HUES6 (cell line): ENCODE results near the gene NTM.

Experiments used
- H3K27ac ChIP-seq: 2 replicates; pipeline ENCODE4 v1.7.0; 2013; ENCODE audit warnings: low read depth, mild to moderate bottlenecking, low read length, inconsistent platforms
- H3K27me3 ChIP-seq: 2 replicates; pipeline ENCODE4 v1.6.1; 2013; ENCODE audit warnings: low read length; ENCODE audit not compliant: control insufficient read depth, insufficient read depth
- H3K36me3 ChIP-seq: 2 replicates; pipeline ENCODE4 v1.6.1; 2013; ENCODE audit warnings: low read length; ENCODE audit not compliant: control insufficient read depth, insufficient read depth
- H3K4me1 ChIP-seq: 2 replicates; pipeline ENCODE4 v1.6.1; 2013; ENCODE audit warnings: low read length; ENCODE audit not compliant: control insufficient read depth, insufficient read depth
- H3K4me3 ChIP-seq: 2 replicates; pipeline ENCODE4 v1.5.1; 2013; ENCODE audit warnings: low read depth, low read length
- H3K9ac ChIP-seq: one replicate; pipeline ENCODE4 v1.6.1; 2013; ENCODE audit warnings: mild to moderate bottlenecking, low read length
- H3K9me3 ChIP-seq: 2 replicates; pipeline ENCODE4 v1.6.1; 2013; ENCODE audit warnings: low read depth, low read length; ENCODE audit not compliant: control insufficient read depth, insufficient read depth

The NTM gene

DNA sequence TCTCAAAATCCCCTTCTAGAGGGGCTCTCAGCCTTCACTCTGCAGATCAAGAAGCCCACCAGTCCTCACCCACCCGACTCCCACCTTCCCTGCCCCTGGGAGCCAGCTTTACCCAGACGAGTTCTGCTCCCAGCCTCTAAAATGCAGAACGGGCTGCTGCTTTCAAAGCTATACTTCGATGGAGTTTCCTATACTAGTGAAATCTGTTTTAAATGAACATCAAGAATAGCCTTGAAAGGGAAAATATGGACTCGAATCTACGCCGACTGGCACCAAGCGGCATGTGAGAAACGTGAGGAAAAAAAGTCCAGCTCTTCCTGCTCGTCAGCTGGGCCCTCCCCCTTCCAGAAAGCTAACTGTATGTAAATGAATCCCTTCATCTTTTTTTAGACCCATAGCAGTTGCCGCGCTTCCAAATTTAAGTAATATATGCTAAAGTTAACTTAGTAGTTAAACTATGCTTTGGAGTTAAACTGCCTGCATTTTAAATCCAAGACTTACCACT is 211.7 kb downstream of the NTM start:
- Histone ChIP-seq H3K4me1 (peaks cover 19% of the 10 kb centered on the region; the same call in 1 of the 2 replicates), H3K27ac (no peak overlapping the region), H3K9me3 (no peaks in the 10 kb centered on the region), H3K4me3 (no peak overlapping the region), H3K9ac (no peak overlapping the region), H3K27me3 (no peaks in the 10 kb centered on the region), H3K36me3 (no peaks in the 10 kb centered on the region)

DNA sequence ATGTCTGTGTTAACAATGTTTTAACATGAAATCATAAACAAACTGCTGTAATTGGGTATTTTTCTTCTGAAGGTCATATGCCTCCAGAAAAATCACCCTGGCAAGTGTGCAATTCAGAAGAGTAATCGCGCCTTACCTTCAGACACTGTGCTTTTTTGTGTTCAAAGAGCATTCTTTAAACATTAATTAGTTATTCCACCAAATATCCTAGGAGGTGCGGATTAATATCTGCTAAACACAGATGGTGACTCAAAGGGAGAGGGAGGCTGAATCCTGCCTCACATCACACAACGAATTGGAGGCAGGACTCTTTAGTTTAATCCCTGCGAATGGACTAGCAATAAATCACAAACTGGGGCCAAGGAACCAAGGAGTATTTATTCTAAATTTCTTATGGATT is 213.0 kb downstream of the NTM start:
- no peak overlapping the region for H3K27ac ChIP-seq
- H3K9ac ChIP-seq, result no peak overlapping the region
- H3K36me3 ChIP-seq, result no peaks in the 10 kb centered on the region
- no peaks in the 10 kb centered on the region for H3K27me3 ChIP-seq
- H3K4me1 ChIP-seq, result peaks cover 19% of the 10 kb centered on the region; the same call in 1 of the 2 replicates
- no peak overlapping the region for H3K4me3 ChIP-seq
- 0 out of 2 replicates have a peak, but pooled peaks cover 3% of the 10 kb centered on the region for H3K9me3 ChIP-seq

DNA sequence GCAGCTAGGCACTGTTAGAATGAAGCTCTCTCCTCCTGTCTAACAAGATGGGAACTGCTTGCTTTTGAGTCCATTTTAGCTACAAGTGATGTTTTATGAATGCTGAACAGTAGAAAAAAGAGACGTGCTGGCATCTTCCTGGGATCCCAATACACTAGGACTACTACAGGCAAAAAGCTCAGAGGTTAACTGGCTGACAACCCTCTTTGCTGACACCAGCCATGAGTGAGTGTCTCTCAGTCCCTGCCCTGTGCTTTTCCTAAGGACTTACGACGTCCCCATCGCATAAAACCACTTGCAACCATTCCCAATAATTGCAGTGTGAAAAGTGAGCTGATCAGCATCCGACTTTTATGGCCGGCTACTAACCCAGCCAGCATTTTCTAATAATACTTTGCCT is 213.5 kb downstream of the NTM start:
- Histone ChIP-seq H3K9me3 (0 out of 2 replicates have a peak, but pooled peaks cover 3% of the 10 kb centered on the region), H3K27ac (no peak overlapping the region), H3K9ac (no peak overlapping the region), H3K27me3 (no peaks in the 10 kb centered on the region), H3K36me3 (no peaks in the 10 kb centered on the region), H3K4me1 (peaks cover 19% of the 10 kb centered on the region; the same call in 1 of the 2 replicates), H3K4me3 (no peak overlapping the region)

DNA sequence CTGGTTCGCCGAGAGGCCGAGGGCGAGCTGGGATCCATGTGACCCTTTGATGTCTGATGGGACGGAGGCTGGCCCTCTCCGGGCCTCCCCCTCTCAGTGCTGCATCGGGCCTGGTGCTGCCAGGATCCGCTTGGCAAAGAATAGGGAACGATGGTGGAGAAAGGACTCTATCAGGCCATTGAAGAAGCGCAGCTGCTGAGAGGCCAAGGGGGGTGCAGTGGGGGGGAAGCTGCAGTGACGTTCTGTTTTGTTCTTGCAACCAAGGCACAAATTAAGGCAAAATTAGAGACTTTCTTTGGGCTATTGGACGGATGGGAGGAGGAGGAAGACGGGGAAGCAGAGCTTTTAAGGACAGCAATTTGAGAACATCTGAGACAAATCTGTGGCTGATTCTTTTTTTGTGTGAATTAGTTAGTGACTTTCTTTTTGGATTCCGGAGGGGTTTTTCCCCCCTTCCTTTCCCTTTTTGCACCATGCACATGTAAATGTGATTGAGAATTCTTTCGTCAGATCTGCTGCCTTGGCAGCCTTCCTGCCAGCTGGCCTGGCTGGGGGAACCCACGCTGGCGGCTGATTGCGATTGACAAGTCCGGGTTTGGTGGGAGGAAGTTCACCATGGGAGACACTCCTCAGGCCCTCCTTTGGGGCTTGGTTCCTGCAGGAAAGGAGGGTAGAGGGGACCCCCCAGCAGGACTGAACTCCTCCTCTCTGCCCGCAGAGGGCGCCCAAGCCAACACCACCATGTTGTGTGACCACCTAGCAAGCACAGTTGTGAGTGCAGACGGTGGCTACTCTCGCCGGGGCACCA is 214.6 kb downstream of the NTM start:
- H3K9me3 ChIP-seq, result 0 out of 2 replicates have a peak, but pooled peaks cover 3% of the 10 kb centered on the region
- H3K4me3 ChIP-seq, result no peak overlapping the region
- H3K9ac ChIP-seq, result no peak overlapping the region
- H3K27me3 ChIP-seq, result no peaks in the 10 kb centered on the region
- no peaks in the 10 kb centered on the region for H3K36me3 ChIP-seq
- no peak overlapping the region for H3K27ac ChIP-seq
- H3K4me1 ChIP-seq, result peaks cover 20% of the 10 kb centered on the region; the same call in 1 of the 2 replicates

DNA sequence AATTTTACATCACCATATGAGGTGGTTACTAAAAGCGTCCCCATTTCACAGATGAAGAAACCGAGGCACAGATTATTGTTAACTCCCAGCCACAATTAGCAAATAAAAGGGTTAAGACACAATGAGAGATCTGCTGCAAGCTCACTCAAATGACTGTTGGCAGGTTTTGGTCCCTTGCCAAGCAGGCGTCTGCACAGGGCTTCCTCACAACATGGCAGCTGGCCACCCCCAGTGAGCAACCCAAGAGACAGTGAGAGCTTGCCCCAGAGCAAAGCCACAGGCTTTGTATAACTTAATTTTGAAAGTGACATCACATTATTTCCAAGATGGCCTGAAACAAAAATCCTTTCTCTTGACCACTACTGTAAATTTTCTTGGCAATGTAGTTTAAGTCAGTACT is 217.6 kb downstream of the NTM start:
- H3K36me3 ChIP-seq, result no peaks in the 10 kb centered on the region
- peaks cover 29% of the 10 kb centered on the region for H3K4me1 ChIP-seq

DNA sequence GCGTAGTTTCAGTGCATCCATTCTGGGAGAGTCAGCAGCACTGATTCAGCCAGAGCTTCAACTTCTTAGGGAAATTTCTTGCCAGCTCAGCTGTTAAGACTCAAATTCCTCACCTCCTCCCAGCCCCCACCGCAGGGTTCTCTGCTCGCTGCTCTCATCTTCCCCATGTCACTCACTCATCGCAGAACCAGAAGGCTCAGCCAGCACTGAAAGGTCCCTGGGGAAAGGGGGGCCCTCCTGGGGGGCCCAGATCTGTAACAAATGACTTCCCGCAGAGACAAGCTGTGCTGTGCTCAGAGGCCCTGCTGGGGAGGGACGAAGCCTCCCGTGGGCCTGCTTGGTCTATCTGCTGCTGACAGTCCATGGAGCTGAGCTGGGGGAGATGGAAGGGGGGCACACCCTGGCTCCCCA is 220.6 kb downstream of the NTM start:
- no peaks in the 10 kb centered on the region for H3K36me3 ChIP-seq
- no peak overlapping the region for H3K4me3 ChIP-seq
- peaks cover 12% of the 10 kb centered on the region; the same call in 1 of the 2 replicates for H3K27me3 ChIP-seq
- H3K9ac ChIP-seq, result no peak overlapping the region
- H3K27ac ChIP-seq, result no peak overlapping the region
- 0 out of 2 replicates have a peak, but pooled peaks cover 3% of the 10 kb centered on the region for H3K9me3 ChIP-seq
- peaks cover 31% of the 10 kb centered on the region for H3K4me1 ChIP-seq

More for the DNA sequence above, 217.6 kb downstream of the NTM start:
- Histone ChIP-seq H3K27me3 (no peaks in the 10 kb centered on the region), H3K4me3 (no peak overlapping the region), H3K9ac (no peak overlapping the region), H3K27ac (no peak overlapping the region), H3K9me3 (0 out of 2 replicates have a peak, but pooled peaks cover 3% of the 10 kb centered on the region)

DNA sequence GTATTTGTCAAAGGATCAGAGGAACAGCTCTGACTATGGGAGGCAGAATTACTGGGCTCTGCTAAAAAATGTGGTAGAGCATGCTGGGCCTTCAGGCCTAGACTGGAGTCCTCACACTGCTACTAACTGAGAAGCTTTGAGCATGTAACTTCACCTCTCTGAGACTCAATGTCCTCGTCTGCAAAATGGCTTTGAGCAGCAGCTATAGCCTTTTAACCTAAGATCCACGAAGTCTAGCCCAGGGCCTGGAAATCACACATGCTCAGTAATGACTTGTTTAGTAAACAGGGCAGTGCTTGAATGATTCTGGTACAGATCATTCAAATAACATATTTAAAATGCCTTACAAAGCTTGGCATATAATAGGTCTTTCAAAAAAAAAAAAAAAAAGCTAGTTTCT is 221.7 kb downstream of the NTM start:
- no peaks in the 10 kb centered on the region for H3K36me3 ChIP-seq
- H3K9ac ChIP-seq, result no peak overlapping the region

DNA sequence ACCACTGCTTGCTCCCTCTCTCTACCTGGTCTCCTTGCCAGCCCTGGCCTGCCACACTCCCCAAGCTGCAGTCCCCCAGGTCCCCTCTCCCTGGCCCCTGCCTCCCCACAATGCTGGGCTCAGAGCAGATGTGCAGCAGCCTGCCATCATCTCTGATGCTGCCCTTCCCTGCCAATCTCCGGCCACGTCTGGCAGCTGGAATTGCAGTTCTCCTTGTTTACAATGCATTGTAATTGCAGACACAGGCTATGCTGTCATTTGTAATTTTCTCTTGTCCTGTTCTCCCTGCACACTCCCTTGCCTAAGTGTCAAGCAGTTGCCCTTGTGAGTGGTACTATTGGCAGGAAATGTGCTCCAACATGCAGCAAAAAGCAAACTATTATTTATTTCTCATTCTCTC is 222.3 kb downstream of the NTM start:
- no peaks in the 10 kb centered on the region for H3K36me3 ChIP-seq
- no peak overlapping the region for H3K9ac ChIP-seq
- no peak overlapping the region for H3K4me3 ChIP-seq
- peaks cover 31% of the 10 kb centered on the region for H3K4me1 ChIP-seq
- H3K27me3 ChIP-seq, result peaks cover 12% of the 10 kb centered on the region; the same call in 1 of the 2 replicates
- H3K27ac ChIP-seq, result no peak overlapping the region
- H3K9me3 ChIP-seq, result 0 out of 2 replicates have a peak, but pooled peaks cover 2% of the 10 kb centered on the region

More for the DNA sequence above, 221.7 kb downstream of the NTM start:
- Histone ChIP-seq H3K4me1 (peaks cover 31% of the 10 kb centered on the region), H3K4me3 (no peak overlapping the region), H3K27ac (no peak overlapping the region), H3K9me3 (0 out of 2 replicates have a peak, but pooled peaks cover 3% of the 10 kb centered on the region), H3K27me3 (peaks cover 12% of the 10 kb centered on the region; the same call in 1 of the 2 replicates)

DNA sequence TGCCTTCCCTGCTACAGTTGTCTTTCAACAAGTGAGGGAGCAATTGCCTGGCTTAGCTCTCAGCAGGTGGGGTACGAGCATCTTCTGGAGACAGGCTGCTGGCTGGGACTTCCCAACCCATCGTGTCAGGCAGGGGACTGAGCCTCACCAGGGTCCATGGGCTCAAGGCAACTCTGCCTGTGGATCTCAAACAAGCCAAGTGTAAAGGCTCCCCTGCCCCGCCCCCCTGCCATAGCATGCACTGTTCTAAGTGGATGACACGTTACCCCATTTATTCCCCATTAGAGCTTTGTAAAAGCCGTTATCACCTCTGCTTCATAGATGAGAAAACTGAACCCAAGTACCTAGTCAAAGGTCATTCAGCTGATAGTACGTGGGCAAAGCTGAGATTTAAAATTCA is 222.9 kb downstream of the NTM start:
- Histone ChIP-seq H3K4me1 (peaks cover 36% of the 10 kb centered on the region), H3K27me3 (peaks cover 12% of the 10 kb centered on the region; the same call in 1 of the 2 replicates), H3K9ac (no peak overlapping the region)

DNA sequence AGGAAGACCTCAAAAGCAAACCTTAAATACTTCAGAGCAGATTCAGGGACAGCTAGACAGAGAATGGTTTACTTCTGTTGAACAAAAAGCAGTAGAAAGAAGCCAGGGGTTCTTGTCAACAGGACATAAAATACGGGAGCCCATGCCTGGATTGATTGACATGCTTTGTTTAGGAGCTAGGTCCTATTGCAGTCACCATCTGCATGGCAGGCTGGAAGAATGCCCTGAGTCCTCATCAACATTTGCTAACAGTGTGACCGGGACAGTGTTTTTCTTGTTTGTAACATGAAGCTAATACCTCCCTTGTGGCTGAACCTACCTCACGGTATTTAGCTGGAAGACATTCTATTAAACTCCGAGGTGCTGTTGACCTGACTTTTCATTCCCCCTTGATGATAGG is 225.4 kb downstream of the NTM start:
- H3K9me3 ChIP-seq, result no peaks in the 10 kb centered on the region
- no peak overlapping the region for H3K4me3 ChIP-seq
- no peak overlapping the region for H3K27ac ChIP-seq
- H3K9ac ChIP-seq, result no peak overlapping the region
- peaks cover 29% of the 10 kb centered on the region for H3K4me1 ChIP-seq
- H3K27me3 ChIP-seq, result peaks cover 12% of the 10 kb centered on the region; the same call in 1 of the 2 replicates
- no peaks in the 10 kb centered on the region for H3K36me3 ChIP-seq

More for the DNA sequence above, 222.9 kb downstream of the NTM start:
- Histone ChIP-seq H3K9me3 (no peaks in the 10 kb centered on the region), H3K4me3 (no peak overlapping the region), H3K27ac (no peak overlapping the region), H3K36me3 (no peaks in the 10 kb centered on the region)

DNA sequence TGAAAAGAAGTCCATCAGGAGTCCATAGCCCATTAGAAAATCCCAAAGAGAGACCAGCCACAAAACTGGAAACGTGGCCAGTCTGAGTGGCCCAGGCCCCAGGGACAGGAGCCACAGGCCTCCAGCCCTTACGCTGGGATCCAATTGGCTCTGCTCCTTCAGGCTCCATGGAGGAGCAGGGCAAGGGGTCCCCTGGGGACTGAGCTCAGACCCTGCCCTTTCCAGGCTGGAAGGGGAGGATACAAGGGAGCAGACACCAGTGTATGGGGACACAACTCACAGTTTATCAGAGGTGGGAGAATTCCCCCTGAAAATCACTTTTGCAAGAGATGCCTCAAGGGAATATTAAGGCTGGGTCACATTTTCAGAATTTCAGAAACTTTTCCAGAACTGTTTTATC is 227.5 kb downstream of the NTM start:
- Histone ChIP-seq H3K36me3 (no peaks in the 10 kb centered on the region), H3K9ac (no peak overlapping the region), H3K9me3 (no peaks in the 10 kb centered on the region), H3K4me3 (no peak overlapping the region), H3K27ac (no peak overlapping the region), H3K27me3 (peaks cover 12% of the 10 kb centered on the region; the same call in 1 of the 2 replicates), H3K4me1 (peaks cover 14% of the 10 kb centered on the region)
